HepG2 (cell line): ENCODE measurements around the gene ERFL. TPM values are rescaled to one million over a fixed set of nuclear protein-coding genes. Genes with fewer than 3 reads are reported as not detected.

ENCODE experiments used
- ASH2L ChIP-seq: fragments of 300-600, 200-600 bp; sonication (generic); IDR thresholded peaks from 2 replicates; pipeline ENCODE4 v1.7.0; 2017; ENCODE audit warnings: low read depth, mild to moderate bottlenecking, moderate library complexity, mixed read lengths, low read length; ENCODE audit not compliant: insufficient read length
- FOSL2 ChIP-seq: sonication (generic); formaldehyde crosslinking; IDR thresholded peaks from 2 replicates; pipeline ENCODE4 v1.4.0; 2020; ENCODE audit warnings: missing genetic modification reagents
- ISL2 ChIP-seq: sonication (generic); formaldehyde crosslinking; IDR thresholded peaks from 2 replicates; pipeline ENCODE4 v1.5.0; 2020; ENCODE audit warnings: missing genetic modification reagents
- MTA1 ChIP-seq: sonication (generic); formaldehyde crosslinking; IDR thresholded peaks from 2 replicates; pipeline ENCODE4 v1.4.0; 2020; ENCODE audit warnings: missing genetic modification reagents, mild to moderate bottlenecking, borderline replicate concordance
- NFKBIZ ChIP-seq: IDR thresholded peaks from 2 replicates; pipeline ENCODE4 v1.6.1; 2018; ENCODE audit warnings: missing genetic modification reagents, missing compliant biosample characterization
- NRL ChIP-seq: sonication (generic); formaldehyde crosslinking; IDR thresholded peaks from 2 replicates; pipeline ENCODE4 v1.5.0; 2020; ENCODE audit warnings: missing genetic modification reagents, mild to moderate bottlenecking, moderate library complexity, borderline replicate concordance
- PCBP1 ChIP-seq: fragments of 200-400 bp; formaldehyde crosslinking; IDR thresholded peaks from 2 replicates; pipeline ENCODE4 v1.6.1; 2017; ENCODE audit warnings: mild to moderate bottlenecking, low read depth, low read length, borderline replicate concordance
- SNAPC4 ChIP-seq: sonication (generic); formaldehyde crosslinking; IDR thresholded peaks from 2 replicates; pipeline ENCODE4 v1.4.0; 2020; ENCODE audit warnings: mild to moderate bottlenecking, missing genetic modification reagents
- TBP ChIP-seq: sonication (generic); formaldehyde crosslinking; IDR thresholded peaks from 2 replicates; pipeline ENCODE4 v1.5.0; 2020; ENCODE audit warnings: missing genetic modification reagents
- ZNF331 ChIP-seq: sonication (generic); formaldehyde crosslinking; IDR thresholded peaks from 2 replicates; pipeline ENCODE4 v1.4.0; 2020; ENCODE audit warnings: missing genetic modification reagents
- ZNF34 ChIP-seq: sonication (generic); formaldehyde crosslinking; IDR thresholded peaks from 2 replicates; pipeline ENCODE4 v1.4.0; 2020; ENCODE audit warnings: mild to moderate bottlenecking, missing genetic modification reagents, borderline replicate concordance
- ZNF343 ChIP-seq: sonication (generic); formaldehyde crosslinking; IDR thresholded peaks from 2 replicates; pipeline ENCODE4 v1.4.0; 2020; ENCODE audit warnings: mild to moderate bottlenecking, missing genetic modification reagents
- ZNF547 ChIP-seq: sonication (generic); formaldehyde crosslinking; IDR thresholded peaks from 2 replicates; pipeline ENCODE4 v1.5.1; 2020; ENCODE audit warnings: mild to moderate bottlenecking, missing genetic modification reagents
- ZNF550 ChIP-seq: sonication (generic); formaldehyde crosslinking; IDR thresholded peaks from 2 replicates; pipeline ENCODE4 v1.4.0; 2020; ENCODE audit warnings: mild to moderate bottlenecking, missing genetic modification reagents, borderline replicate concordance
- ZNF781 ChIP-seq: sonication (generic); formaldehyde crosslinking; IDR thresholded peaks from 2 replicates; pipeline ENCODE4 v1.5.1; 2020; ENCODE audit warnings: borderline replicate concordance, mild to moderate bottlenecking, missing genetic modification reagents; ENCODE audit errors: not compliant biosample characterization
- polyA plus RNA-seq, 8 experiments: library from polyadenylated mRNA; depleted of rRNA in 3 of 8; stranded (reverse) in 7 of 8; unstranded in 1 of 8; fragments of >200 nt; fragmentation: Illumina TruSeq in 4 of 8; extraction: Trizol in 4 of 8; gene quantifications; 2 replicates each; pipeline versions ENCODE4 v1.2.1 to v1.2.3, GENCODE V29; 2011 to 2016; ENCODE audit warnings: low read depth in 4 of 8, missing spikeins in 1 of 8, mixed read lengths in 1 of 8; ENCODE audit not compliant: insufficient read depth in 1 of 8
- total RNA-seq, 5 experiments: library from RNA; depleted of rRNA; stranded (reverse); fragments of >200 nt; fragmentation: Illumina TruSeq; extraction: Trizol; gene quantifications; 2 replicates each; pipeline ENCODE4 v1.2.3, GENCODE V29; 2016; ENCODE audit warnings: low read depth in 1 of 5
- TF ChIP-seq, protein P1 (sequence below): sonication (generic); formaldehyde crosslinking; IDR thresholded peaks from 2 replicates; pipeline ENCODE4 v1.4.0; 2020; ENCODE audit warnings: missing genetic modification reagents

The ERFL gene
- total and polyA plus RNA-seq, 2 of the 13 experiments (the other 11 are each of a cell fraction or from before 2014, with no cell fraction given), result not detected

DNA sequence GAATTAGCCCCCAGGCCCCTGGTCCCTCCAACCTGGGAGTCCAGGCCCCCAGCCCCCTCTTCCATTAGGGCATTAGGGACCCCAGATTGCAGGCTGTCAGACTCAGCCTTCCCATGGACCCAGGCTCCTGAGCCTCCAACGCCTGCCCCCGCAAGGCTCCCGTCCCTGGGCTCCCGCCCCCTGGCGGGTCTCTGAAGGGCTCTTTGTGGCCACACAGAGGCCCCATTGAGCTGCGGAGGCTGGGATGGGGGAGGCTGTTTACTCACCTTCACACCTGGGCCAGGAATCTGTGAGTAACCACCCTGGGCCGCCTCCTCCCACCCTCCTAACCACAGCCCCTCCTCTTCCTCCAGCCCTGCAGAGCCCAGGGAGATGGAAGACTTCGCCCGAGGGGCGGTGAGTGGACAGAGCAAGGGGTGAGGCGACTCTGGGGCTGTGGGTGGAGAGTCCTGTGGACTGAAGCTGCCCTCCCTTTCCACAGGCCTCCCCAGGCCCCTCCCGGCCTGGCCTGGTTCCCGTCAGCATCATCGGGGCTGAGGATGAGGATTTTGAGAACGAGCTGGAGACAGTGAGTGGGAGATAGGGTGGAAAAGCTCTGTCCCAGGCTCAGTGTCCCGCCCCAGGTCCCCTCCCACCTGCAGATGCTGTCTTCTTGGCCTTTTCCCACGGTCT is 40.4 kb downstream of the ERFL start (continued):
- TF ChIP-seq ZNF343 (peak; percentile 75; the same call in 1 of the 2 replicates), ZNF781 (no peak), NFKBIZ (CRISPR knock-in tag) (peak; percentile 26; the same call in 1 of the 2 replicates), SNAPC4 (CRISPR knock-in tag) (0 out of 2 replicates have a peak, but pooled peaks have one; percentile 58), NRL (CRISPR knock-in tag) (peak; percentile 42; the same call in 1 of the 2 replicates), ZNF34 (CRISPR knock-in tag) (peak; percentile 67; the same call in 1 of the 2 replicates), ZNF547 (CRISPR knock-in tag) (peak; percentile 66; the same call in 1 of the 2 replicates), TBP (CRISPR knock-in tag) (no peak), MTA1 (CRISPR knock-in tag) (peak; percentile 92; the same call in 1 of the 2 replicates), ZNF331 (CRISPR knock-in tag) (peak; percentile 86), ZNF550 (CRISPR knock-in tag) (no peak), FOSL2 (CRISPR knock-in tag) (peak; percentile 93), ISL2 (CRISPR knock-in tag) (peak; percentile 77), ASH2L (no peak), PCBP1 (peak; percentile 64)
- TF ChIP-seq, protein P1, sequence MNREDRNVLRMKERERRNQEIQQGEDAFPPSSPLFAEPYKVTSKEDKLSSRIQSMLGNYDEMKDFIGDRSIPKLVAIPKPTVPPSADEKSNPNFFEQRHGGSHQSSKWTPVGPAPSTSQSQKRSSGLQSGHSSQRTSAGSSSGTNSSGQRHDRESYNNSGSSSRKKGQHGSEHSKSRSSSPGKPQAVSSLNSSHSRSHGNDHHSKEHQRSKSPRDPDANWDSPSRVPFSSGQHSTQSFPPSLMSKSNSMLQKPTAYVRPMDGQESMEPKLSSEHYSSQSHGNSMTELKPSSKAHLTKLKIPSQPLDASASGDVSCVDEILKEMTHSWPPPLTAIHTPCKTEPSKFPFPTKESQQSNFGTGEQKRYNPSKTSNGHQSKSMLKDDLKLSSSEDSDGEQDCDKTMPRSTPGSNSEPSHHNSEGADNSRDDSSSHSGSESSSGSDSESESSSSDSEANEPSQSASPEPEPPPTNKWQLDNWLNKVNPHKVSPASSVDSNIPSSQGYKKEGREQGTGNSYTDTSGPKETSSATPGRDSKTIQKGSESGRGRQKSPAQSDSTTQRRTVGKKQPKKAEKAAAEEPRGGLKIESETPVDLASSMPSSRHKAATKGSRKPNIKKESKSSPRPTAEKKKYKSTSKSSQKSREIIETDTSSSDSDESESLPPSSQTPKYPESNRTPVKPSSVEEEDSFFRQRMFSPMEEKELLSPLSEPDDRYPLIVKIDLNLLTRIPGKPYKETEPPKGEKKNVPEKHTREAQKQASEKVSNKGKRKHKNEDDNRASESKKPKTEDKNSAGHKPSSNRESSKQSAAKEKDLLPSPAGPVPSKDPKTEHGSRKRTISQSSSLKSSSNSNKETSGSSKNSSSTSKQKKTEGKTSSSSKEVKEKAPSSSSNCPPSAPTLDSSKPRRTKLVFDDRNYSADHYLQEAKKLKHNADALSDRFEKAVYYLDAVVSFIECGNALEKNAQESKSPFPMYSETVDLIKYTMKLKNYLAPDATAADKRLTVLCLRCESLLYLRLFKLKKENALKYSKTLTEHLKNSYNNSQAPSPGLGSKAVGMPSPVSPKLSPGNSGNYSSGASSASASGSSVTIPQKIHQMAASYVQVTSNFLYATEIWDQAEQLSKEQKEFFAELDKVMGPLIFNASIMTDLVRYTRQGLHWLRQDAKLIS (CRISPR knock-in tag), result no peak
